G401.6 (cell line): ENCODE measurements around the gene NOMO2.
"Not testable (repeated sequence)": the region's sequence is repeated elsewhere in the genome, so short reads cannot be mapped to it uniquely, and the experiment has no call there.

Experiments
- FAIRE-seq: peaks from 2 replicates; lab custom pipeline; 2012; peaks lifted over from hg19 to GRCh38; lab: Jason Lieb, UNC

NOMO2 gene

DNA sequence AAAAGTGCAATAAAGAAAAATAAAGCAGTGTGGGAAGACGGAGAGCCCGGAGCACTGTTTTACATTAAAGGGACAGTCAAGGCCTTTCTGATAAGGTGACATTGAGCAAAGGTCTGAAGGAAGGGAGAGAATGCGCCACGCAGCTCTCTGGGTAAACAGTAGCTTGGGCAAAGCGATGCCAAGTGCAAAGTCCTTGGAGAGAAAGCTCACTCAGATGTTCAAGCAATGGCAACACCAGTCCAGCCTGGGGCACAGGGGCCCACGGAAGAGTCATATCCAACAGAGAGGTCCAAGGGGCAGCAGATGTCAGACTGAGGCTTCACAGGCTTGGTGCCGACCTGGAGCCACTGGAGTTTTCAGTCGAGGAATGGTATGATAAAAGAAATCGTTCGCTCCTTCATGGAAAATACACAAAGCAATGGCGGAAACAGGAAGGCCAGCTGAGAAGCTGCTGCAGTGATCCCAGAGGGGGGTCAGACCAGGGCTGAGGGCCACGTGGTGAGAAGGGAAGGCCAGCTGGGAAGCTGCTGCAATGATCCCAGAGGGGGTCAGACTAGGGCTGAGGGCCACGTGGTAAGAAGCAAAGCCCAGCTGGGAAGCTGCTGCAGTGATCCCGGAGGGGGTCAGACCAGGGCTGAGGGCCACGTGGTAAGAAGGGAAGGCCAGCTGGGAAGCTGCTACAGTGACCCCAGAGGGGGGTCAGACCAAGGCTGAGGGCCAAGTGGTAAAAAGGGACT is 40.3 kb downstream of the NOMO2 start:
- FAIRE-seq = not testable (repeated sequence)

DNA sequence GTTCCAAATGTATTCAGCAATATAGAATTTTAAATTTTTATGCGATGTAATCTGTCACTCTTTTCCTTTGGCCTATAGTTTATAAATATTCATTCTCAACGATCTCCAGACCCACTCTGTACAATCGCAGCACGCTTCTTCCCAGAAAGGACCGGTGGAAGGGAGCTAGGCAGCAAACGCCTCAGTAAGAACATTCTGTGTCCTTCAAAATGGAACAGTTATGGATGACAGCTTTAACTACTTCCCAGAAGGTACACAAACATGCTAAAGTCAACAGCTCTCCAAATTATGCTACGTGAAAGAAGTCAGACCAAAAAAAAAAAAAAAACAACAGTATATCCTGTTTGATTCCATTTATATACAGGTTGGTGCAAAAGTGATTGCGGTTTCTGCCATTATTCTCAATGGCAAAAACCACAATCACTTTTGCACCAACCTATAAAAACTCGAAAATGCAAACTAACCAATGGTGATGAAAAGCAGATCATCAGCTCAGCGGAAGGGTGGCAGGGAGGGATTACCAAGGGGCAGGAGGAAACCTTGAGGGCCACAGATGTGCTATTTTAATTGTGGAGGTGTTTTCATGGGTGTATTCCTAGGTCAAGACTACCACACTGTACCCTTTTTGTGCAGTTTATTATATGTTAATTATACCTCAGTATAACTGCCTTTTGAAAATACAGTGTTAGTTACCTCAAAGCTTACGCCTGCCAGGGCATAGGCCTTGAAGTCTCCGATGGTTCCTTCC is 43.2 kb downstream of the NOMO2 start:
- FAIRE-seq = not testable (repeated sequence)

GRCh38 chr16:18498430-18498829 is 63.5 kb downstream of the NOMO2 start:
- FAIRE-seq = not testable (repeated sequence)

GRCh38 chr16:18497032-18497431 is 64.9 kb downstream of the NOMO2 start:
- FAIRE-seq = not testable (repeated sequence)

DNA sequence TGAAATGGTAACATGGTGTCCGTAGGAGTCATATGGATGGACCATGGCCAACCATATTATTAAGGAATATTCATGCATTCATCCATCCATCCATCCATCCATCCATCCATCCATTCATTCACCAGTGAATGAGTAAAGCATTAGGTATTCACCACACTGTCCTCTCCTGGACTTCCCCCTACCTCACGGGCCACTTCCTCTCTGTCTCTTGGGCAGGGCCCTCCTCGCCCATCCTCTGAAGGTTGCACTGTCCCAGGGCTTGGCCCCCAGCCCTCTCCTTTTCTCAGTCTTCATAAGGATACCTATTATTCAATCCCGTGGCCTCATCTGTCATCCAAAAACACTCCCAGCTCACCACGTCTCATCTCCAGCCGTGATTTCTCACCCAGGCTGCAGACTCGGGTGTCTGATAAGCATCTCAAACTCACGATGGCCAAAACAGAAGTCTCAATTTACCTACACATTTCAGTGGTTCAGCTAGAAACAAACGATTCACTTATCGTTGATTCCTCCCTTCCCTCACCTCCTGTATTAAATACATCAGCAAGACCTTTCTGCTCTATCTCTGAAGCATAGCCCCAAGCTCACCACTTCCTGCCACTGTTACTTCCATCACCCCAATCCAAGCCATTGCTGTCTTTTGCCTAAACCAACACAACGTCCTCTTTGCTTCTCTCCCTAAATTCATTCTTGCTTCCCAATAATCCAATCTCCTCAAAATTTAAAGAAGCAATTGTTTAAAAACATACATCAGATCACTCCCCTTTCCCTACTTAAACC is 69.6 kb downstream of the NOMO2 start:
- not testable (repeated sequence) for FAIRE-seq

DNA sequence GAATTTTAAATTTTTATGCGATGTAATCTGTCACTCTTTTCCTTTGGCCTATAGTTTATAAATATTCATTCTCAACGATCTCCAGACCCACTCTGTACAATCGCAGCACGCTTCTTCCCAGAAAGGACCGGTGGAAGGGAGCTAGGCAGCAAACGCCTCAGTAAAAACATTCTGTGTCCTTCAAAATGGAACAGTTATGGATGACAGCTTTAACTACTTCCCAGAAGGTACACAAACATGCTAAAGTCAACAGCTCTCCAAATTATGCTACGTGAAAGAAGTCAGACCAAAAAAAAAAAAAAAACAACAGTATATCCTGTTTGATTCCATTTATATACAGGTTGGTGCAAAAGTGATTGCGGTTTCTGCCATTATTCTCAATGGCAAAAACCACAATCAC is 125.9 kb downstream of the NOMO2 start:
- not testable (repeated sequence) for FAIRE-seq

DNA sequence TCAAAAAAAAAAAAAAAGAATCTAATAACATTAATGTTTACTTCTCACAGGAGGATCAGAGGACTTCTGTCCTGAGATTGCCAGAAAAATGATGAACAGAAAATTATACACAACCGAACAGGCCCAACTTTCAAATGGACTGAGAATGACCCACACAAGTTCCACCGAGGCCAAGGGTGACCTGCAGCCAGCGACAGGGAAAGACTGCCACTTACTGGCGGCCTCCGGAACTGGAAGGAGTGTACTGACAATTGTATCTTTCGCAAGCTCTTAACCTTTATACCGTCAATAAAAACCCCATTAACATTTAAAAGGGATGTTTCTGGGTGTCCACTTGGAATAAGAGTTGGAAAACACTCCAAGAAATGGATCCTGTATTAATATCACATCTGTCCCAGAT is 146.1 kb downstream of the NOMO2 start:
- not testable (repeated sequence) for FAIRE-seq

DNA sequence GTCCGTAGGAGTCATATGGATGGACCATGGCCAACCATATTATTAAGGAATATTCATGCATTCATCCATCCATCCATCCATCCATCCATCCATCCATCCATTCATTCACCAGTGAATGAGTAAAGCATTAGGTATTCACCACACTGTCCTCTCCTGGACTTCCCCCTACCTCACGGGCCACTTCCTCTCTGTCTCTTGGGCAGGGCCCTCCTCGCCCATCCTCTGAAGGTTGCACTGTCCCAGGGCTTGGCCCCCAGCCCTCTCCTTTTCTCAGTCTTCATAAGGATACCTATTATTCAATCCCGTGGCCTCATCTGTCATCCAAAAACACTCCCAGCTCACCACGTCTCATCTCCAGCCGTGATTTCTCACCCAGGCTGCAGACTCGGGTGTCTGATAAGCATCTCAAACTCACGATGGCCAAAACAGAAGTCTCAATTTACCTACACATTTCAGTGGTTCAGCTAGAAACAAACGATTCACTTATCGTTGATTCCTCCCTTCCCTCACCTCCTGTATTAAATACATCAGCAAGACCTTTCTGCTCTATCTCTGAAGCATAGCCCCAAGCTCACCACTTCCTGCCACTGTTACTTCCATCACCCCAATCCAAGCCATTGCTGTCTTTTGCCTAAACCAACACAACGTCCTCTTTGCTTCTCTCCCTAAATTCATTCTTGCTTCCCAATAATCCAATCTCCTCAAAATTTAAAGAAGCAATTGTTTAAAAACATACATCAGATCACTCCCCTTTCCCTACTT is 152.2 kb downstream of the NOMO2 start:
- FAIRE-seq = not testable (repeated sequence)

DNA sequence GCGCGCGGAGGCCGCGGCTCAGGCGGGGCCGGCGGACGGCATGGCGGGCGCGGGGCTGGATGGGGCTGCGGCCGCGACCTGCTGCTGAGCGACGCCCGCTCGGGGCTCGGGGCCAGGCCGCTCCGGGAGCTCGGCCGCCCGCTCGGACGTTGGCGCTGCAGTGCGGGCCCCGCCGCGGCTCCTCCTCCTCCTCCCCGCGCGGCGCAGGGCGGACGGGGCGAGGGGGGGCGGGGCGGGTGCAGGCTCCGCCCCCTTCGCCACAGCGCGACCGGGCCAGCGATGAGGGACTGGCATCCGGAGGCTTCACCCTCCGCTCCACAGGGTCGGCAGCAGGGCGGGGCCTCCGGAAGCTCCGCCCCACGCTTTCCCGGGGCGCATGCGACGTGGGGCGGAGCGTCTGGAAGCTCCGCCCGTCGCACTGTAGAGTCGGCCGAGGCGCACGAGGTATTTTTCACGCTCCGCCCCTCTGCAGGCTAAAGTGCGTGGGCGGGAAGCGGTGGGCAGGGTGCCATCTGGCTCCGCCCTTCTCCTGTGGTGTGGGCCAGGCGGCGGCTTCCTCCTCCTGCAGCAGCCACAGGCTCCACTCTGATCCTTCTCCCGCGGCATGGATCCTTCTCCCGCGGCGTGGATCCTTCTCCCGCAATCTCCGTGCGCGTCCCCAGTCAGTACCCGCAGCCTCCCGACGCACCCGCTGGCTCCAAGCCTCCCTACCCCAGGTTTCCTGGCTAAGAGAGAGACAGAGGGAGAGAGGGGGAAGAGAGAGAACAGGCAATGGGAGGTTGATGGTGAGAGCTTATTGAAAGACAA is 159.8 kb downstream of the NOMO2 start:
- not testable (repeated sequence) for FAIRE-seq

- not testable (repeated sequence) for FAIRE-seq
These were observed 160.7 kb downstream of the NOMO2 start for GRCh38 chr16:18401159-18401558.

- FAIRE-seq = not testable (repeated sequence)
These were observed 167.5 kb downstream of the NOMO2 start for GRCh38 chr16:18394363-18394762.

DNA sequence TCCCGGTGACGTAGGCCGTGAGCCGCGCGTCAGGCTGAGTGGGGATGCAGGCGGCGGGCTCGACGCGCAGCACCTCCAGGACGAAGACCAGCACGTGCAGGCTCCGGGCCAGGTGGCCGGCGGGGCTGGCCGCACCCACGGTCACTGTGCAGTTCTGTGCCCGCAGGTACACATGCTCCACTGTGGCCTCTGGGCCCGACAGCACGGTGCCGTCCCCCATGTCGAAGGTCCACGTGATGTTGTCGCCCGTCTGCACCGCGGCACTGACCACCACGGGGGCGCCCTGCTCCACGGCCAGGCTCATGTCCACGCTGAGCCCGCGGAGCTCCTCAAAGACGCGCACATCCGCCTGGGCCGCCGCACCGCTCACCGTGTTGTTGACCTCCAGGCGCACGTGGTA is 174.1 kb downstream of the NOMO2 start:
- not testable (repeated sequence) for FAIRE-seq

DNA sequence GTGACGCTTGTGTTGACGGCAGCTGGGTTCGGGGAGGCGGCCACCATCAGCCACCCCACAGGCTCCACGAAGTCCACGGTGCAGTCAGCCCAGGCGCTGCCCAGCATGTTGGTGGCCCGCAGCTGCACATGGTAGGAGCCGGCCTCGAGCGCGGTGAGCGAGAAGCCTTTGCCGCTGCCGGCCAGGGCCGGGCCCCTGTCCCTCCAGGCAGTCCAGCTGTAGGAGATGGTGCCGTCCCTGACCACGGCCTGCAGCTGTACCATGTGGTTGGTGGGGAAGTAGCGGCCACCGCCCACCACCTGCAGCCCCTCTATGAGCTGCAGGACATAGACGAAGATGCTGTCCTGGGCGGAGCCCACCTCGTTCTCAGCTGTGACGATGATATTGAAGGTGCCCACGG is 175.4 kb downstream of the NOMO2 start:
- not testable (repeated sequence) for FAIRE-seq

GRCh38 chr16:18385285-18385684 is 176.6 kb downstream of the NOMO2 start:
- not testable (repeated sequence) for FAIRE-seq

GRCh38 chr16:18384869-18385268 is 177.0 kb downstream of the NOMO2 start:
- not testable (repeated sequence) for FAIRE-seq

DNA sequence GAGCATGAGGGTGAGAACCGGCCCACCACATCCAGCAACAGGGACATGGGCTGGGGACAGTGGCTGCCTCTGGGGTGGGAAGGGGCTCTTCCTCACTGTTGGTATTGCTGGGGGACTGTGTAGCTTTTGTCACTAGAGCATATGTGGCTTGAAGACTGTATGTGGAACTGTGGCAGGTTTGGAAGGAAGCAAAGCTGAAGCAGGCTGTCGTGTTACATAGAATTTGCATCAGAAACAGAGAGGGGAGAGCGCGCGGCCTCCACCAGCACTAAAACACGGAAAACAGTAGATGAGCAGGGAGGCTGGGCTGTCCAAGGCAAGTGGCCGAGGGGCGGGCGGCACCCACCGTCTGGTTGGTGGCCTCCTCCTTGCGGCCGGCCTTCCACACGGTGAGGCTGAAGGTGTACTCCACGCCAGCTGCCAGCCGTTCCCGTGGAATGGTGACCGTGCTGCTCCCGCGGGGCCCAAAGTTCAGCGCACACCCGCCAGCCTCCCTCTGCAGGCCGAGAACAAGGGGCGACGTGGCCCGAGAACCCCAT is 177.7 kb downstream of the NOMO2 start:
- not testable (repeated sequence) for FAIRE-seq

- not testable (repeated sequence) for FAIRE-seq
These were observed 179.2 kb downstream of the NOMO2 start for GRCh38 chr16:18382696-18383095.
